GM12878 (cell line): ENCODE data around the gene NRG2. TPM values are rescaled to one million over a fixed set of nuclear protein-coding genes. Genes with fewer than 3 reads are reported as not detected.
A peak's percentile ranks its signal among the peaks of the same experiment; 100 is the strongest.

Experiments
- ATAC-seq: fragments of 200-7000 bp; cut with Tn5 transposase; 3 replicates; pipeline ENCODE4 v1.9.1; 2020; ENCODE audit warnings: mild to moderate bottlenecking, moderate library complexity
- BruUV-seq: library from RNA; stranded (reverse); fragments of 400-500 nt; replicated peaks from 2 replicates; lab custom pipeline; 2021; lab: Mats Ljungman, UMichigan
- CTCF ChIA-PET: fragments of 300-600 bp; sonication (Branson Sonifier 250); formaldehyde crosslinking; extraction: SDS; loops from one replicate; lab custom pipeline; 2021; ENCODE audit warnings: inconsistent platforms; lab: Yijun Ruan, JAX
- POLR2A ChIA-PET: fragments of 350-600 bp; formaldehyde crosslinking; extraction: SDS; loops from one replicate; lab custom pipeline; 2021; ENCODE audit warnings: inconsistent platforms; lab: Charles Lee
- RAD21 ChIA-PET: fragments of 300-600 bp; sonication (Branson Sonifier 250); formaldehyde crosslinking; loops from one replicate; lab custom pipeline; 2023; ENCODE audit warnings: antibody characterized with exemption; ENCODE audit not compliant: unreplicated experiment; lab: Charles Lee
- SMC1A ChIA-PET: fragments of 300-600 bp; sonication (Branson Sonifier 250); formaldehyde crosslinking; loops from one replicate; lab custom pipeline; 2023; ENCODE audit not compliant: unreplicated experiment, uncharacterized antibody; lab: Charles Lee
- DNase-seq: peaks from one replicate; pipeline ENCODE4 v3.0.0-alpha.2; 2011; ENCODE audit warnings: low read depth, low spot score
- FAIRE-seq: peaks from 3 replicates; lab custom pipeline; 2011; peaks lifted over from hg19 to GRCh38; lab: Jason Lieb, UNC
- H2AFZ ChIP-seq: 2 replicates; pipeline ENCODE4 v1.6.0; 2011; ENCODE audit warnings: low read depth, low read length, control low read depth; ENCODE audit not compliant: control insufficient read depth
- H3K27ac ChIP-seq: 2 replicates; pipeline ENCODE4 v1.5.1; 2011; ENCODE audit warnings: control low read depth; ENCODE audit not compliant: control insufficient read depth, insufficient read depth
- H3K27me3 ChIP-seq, 2 experiments: replicated peaks in 1 of 2; 2 replicates each; pipeline versions ENCODE4 v1.6.0 to v1.6.1; 2011; ENCODE audit warnings: low read length in 1 of 2; ENCODE audit not compliant: control insufficient read depth in 2 of 2, insufficient read depth in 2 of 2
- H3K36me3 ChIP-seq, 2 experiments: 2 replicates each; pipeline ENCODE4 v1.5.1; 2011; ENCODE audit warnings: low read length in 1 of 2; ENCODE audit not compliant: control insufficient read depth in 2 of 2, insufficient read depth in 2 of 2
- H3K4me1 ChIP-seq: 2 replicates; pipeline ENCODE4 v1.6.1; 2011; ENCODE audit warnings: mild to moderate bottlenecking, low read length, moderate library complexity, mixed read lengths; ENCODE audit not compliant: control insufficient read depth, insufficient read depth
- H3K4me2 ChIP-seq: 2 replicates; pipeline ENCODE4 v1.6.0; 2011; ENCODE audit warnings: control low read depth; ENCODE audit not compliant: control insufficient read depth, insufficient read depth
- H3K4me3 ChIP-seq: fragments of 200-600 bp; sonication (generic); 2 replicates; pipeline ENCODE4 v1.5.1; 2016
- H3K79me2 ChIP-seq: 2 replicates; pipeline ENCODE4 v1.6.0; 2011; ENCODE audit warnings: low read length; ENCODE audit not compliant: control insufficient read depth, insufficient read depth
- H3K9ac ChIP-seq: 2 replicates; pipeline ENCODE4 v1.8.0; 2011; ENCODE audit warnings: low read length, control low read depth, mixed read lengths; ENCODE audit not compliant: control insufficient read depth, insufficient read depth
- H3K9me3 ChIP-seq: replicated peaks from 3 replicates; pipeline ENCODE4 v1.5.1; 2011; ENCODE audit warnings: mild to moderate bottlenecking, low read length; ENCODE audit not compliant: control insufficient read depth, insufficient read depth
- H4K20me1 ChIP-seq: 2 replicates; pipeline ENCODE4 v1.6.0; 2011; ENCODE audit not compliant: control insufficient read depth, insufficient read depth
- ATF7 ChIP-seq: fragments of 450-650 bp; IDR thresholded peaks from 2 replicates; pipeline ENCODE4 v1.6.1; 2016; ENCODE audit warnings: low read depth, mild to moderate bottlenecking
- IKZF1 ChIP-seq: fragments of 450-650 bp; conservative IDR thresholded peaks from 2 replicates; pipeline ENCODE4 v1.6.1; 2017; ENCODE audit warnings: antibody characterized with exemption, mild to moderate bottlenecking
- IKZF2 ChIP-seq, 2 experiments: fragments of 450-650 bp; IDR thresholded peaks; 2 replicates each; pipeline ENCODE4 v1.6.1; 2017; ENCODE audit warnings: mild to moderate bottlenecking in 2 of 2, moderate library complexity in 2 of 2
- MEF2B ChIP-seq: fragments of 450-650 bp; IDR thresholded peaks from 2 replicates; pipeline ENCODE4 v1.6.1; 2018; ENCODE audit warnings: mild to moderate bottlenecking, moderate library complexity; ENCODE audit not compliant: partially characterized antibody, poor library complexity, severe bottlenecking
- RB1 ChIP-seq: fragments of 450-650 bp; formaldehyde crosslinking; IDR thresholded peaks from 2 replicates; pipeline ENCODE4 v1.6.1; 2017; ENCODE audit warnings: mild to moderate bottlenecking, borderline replicate concordance
- RELB ChIP-seq: fragments of 450-650 bp; IDR thresholded peaks from 2 replicates; pipeline ENCODE4 v1.6.1; 2017; ENCODE audit warnings: low read depth, mild to moderate bottlenecking, moderate library complexity
- SPI1 ChIP-seq: IDR thresholded peaks from 2 replicates; pipeline ENCODE4 v1.6.1; 2011; ENCODE audit warnings: low read depth, mild to moderate bottlenecking, low read length, moderate library complexity, borderline replicate concordance; ENCODE audit not compliant: insufficient read depth
- TCF12 ChIP-seq: IDR thresholded peaks from 2 replicates; pipeline ENCODE4 v1.6.1; 2011; ENCODE audit warnings: low read depth, mild to moderate bottlenecking, low read length
- YY1 ChIP-seq: IDR thresholded peaks from 2 replicates; pipeline ENCODE4 v1.6.1; 2011; ENCODE audit warnings: low read depth, mild to moderate bottlenecking, low read length
- WGBS: methylation state at CpG from one replicate; pipeline ENCODE4 v1.1.6; 2016; ENCODE audit warnings: low lambda C conversion rate; ENCODE audit not compliant: insufficient replicate concordance, insufficient coverage; ENCODE audit errors: missing lambda C conversion rate; 5-methylcytosine and 5-hydroxymethylcytosine counted together
- in situ Hi-C: fragments of 300-500 bp; cut with MboI; formaldehyde crosslinking; loops from 9 replicates; pipeline ENCODE4 v1.14.3; 2018; ENCODE audit warnings: mixed read lengths
- intact Hi-C: fragments of 100-400 bp; cut with micrococcal nuclease; formaldehyde crosslinking; loops from one replicate; pipeline ENCODE4 v1.14.2; 2022; ENCODE audit not compliant: unreplicated experiment
- polyA plus RNA-seq, 11 experiments: library from polyadenylated mRNA; depleted of rRNA in 4 of 11; unstranded in 6 of 11; stranded (reverse) in 5 of 11; fragments of >200 nt; fragmentation: Nextera tagmentation in 4 of 11; fragmentation: Illumina TruSeq in 1 of 11; extraction: Ambion mirVana in 4 of 11; extraction: Trizol in 1 of 11; gene quantifications; 1 replicate in 1 of 11; 2 replicates in 10 of 11; pipeline versions ENCODE4 v1.2.1 to v1.2.3, GENCODE V29; 2011 to 2016; ENCODE audit warnings: inconsistent platforms in 2 of 11, missing spikeins in 2 of 11, low read depth in 1 of 11
- total RNA-seq, 4 experiments: library from RNA; depleted of rRNA in 3 of 4; stranded (reverse); fragments of >200 nt in 3 of 4; fragmentation: Illumina TruSeq in 1 of 4; extraction: Trizol in 1 of 4; gene quantifications; 2 replicates each; pipeline versions ENCODE4 v1.2.1 to v1.2.3, GENCODE V29; 2013 to 2021
- TF ChIP-seq, protein P1 (sequence below): IDR thresholded peaks from 2 replicates; pipeline ENCODE4 v1.6.1; 2011; ENCODE audit warnings: borderline replicate concordance, low read depth, mild to moderate bottlenecking, moderate library complexity, low read length; ENCODE audit not compliant: insufficient read depth, poor library complexity, severe bottlenecking

NRG2 gene
- total and polyA plus RNA-seq, 10 of the 15 experiments (the other 5 are each of a cell fraction or from before 2014, with no cell fraction given), result 0.10 to 21.7 (median 9.6) TPM

DNA sequence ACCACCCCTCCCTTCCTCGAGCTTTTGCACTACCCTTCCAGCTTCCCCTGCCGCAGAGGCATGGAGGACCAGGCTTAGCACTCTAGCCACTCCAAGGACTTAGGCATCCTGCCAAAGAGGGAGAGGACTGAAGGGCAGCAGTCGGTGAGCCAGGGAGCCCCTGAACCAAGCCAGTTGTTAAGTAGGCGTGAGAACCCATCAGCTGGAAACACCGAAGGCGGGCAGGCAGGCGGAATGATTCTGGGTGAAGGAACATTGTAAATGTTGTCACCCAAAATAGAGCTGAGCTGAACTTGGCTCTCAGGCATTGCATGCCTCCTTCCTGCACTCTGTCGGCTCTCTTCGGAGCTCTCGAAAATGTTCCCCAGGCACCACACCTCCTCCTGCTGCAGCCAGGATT is 42.8 kb downstream of the NRG2 start:
- H2AFZ ChIP-seq, result no peak overlapping the region
- no peak for DNase-seq
- SMC1A ChIA-PET, result interaction anchor here (0.9 to 3.1 kb wide), 3 partner anchors 7 to 122 kb away, joined by 3 to 12 read pairs (median 10); no protein-coding TSS in a partner anchor
- 76% methylated on average over 10 of the region's 10 CpGs for WGBS
- POLR2A ChIA-PET, result interaction anchor here (0.6 to 1.6 kb wide), 6 partner anchors 14 to 712 kb away, joined by 3 read pairs; no protein-coding TSS in a partner anchor
- no peak for FAIRE-seq
- no peak overlapping the region for H3K4me2 ChIP-seq
- BruUV-seq, result no TSS peak
- no peak for ATAC-seq
- intact Hi-C loops (no loop called here), in situ Hi-C loops (no loop called here)
- H3K9me3 ChIP-seq, result no peaks in the 10 kb centered on the region
- no peak overlapping the region for H3K27ac ChIP-seq
- no peaks in the 10 kb centered on the region for H3K27me3 ChIP-seq
- no peak overlapping the region for H3K9ac ChIP-seq
- no peaks in the 10 kb centered on the region for H3K36me3 ChIP-seq
- no peaks in the 10 kb centered on the region for H4K20me1 ChIP-seq
- no peak overlapping the region for H3K4me3 ChIP-seq
- TF ChIP-seq, protein P1, sequence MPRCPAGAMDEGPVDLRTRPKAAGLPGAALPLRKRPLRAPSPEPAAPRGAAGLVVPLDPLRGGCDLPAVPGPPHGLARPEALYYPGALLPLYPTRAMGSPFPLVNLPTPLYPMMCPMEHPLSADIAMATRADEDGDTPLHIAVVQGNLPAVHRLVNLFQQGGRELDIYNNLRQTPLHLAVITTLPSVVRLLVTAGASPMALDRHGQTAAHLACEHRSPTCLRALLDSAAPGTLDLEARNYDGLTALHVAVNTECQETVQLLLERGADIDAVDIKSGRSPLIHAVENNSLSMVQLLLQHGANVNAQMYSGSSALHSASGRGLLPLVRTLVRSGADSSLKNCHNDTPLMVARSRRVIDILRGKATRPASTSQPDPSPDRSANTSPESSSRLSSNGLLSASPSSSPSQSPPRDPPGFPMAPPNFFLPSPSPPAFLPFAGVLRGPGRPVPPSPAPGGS, result no peak
- TF ChIP-seq RB1, result no peak
- H3K79me2 ChIP-seq, result peaks cover 13% of the 10 kb centered on the region
- RAD21 ChIA-PET, result interaction anchor here (1.0 to 12.2 kb wide), 3 partner anchors 29 to 39 kb away, joined by 3 to 204 read pairs (median 18); partner anchors contain the start of gene NRG2
- CTCF ChIA-PET, result interaction anchor here (0.8 to 10.1 kb wide), 7 partner anchors 9 to 369 kb away, joined by 3 to 88 read pairs (median 4); no protein-coding TSS in a partner anchor
- peaks cover 21% of the 10 kb centered on the region for H3K4me1 ChIP-seq

DNA sequence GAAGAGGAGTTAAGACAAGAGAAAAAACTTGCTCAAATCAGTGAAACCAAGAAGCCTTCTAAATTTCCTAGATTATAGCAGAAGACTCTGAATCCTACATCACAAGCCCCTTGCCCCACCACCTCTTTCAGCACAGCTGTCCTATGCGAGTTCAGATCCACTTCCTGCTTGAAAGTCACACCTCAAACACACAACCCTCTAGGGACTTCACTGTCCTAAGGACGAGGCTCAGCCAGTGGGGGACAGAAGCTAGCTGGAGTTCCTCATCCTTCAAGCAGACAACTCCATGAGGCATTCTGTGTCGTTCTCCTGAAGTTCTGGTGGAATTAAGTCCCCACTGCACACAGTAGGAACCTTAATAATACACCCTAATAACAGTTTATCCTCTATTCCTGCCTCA is 44.3 kb downstream of the NRG2 start:
- H3K36me3 ChIP-seq, result no peaks in the 10 kb centered on the region
- no peaks in the 10 kb centered on the region for H3K9me3 ChIP-seq
- in situ Hi-C loops, result no loop called here
- ATAC-seq (peak; percentile 71), FAIRE-seq (no peak), DNase-seq (no peak)
- H3K27me3 ChIP-seq, result no peaks in the 10 kb centered on the region
- peaks cover 10% of the 10 kb centered on the region for H3K79me2 ChIP-seq
- CTCF ChIA-PET, result interaction anchor here (2.5 to 10.1 kb wide), 2 partner anchors 29 to 212 kb away, joined by 7 to 88 read pairs; no protein-coding TSS in a partner anchor
- H3K4me1 ChIP-seq, result peaks cover 10% of the 10 kb centered on the region
- H3K4me3 ChIP-seq, result no peak overlapping the region
- H3K4me2 ChIP-seq, result 0 out of 2 replicates have a peak overlapping the region, but pooled peaks have one; percentile 26
- RAD21 ChIA-PET, result interaction anchor here (4.4 to 12.2 kb wide), 2 partner anchors 29 to 41 kb away, joined by 18 to 204 read pairs; partner anchors contain the start of gene NRG2
- SMC1A ChIA-PET, result interaction anchor here (0.9 to 2.2 kb wide), 5 partner anchors 9 to 50 kb away, joined by 3 to 8 read pairs (median 4); no protein-coding TSS in a partner anchor
- no peak overlapping the region for H3K9ac ChIP-seq
- peak; percentile 43 to 50; a peak in 2 of 4 replicates for TF ChIP-seq IKZF2 (IDR thresholded peaks at IDR 0.05)
- TF ChIP-seq TCF12, result 0 out of 2 replicates have a peak, but pooled peaks have one; percentile 30
- TF ChIP-seq ATF7, result no peak
- TF ChIP-seq IKZF1, result peak; percentile 36; the same call in 1 of the 2 replicates
- TF ChIP-seq SPI1, result peak; percentile 61; the same call in 1 of the 2 replicates
- 0 out of 2 replicates have a peak, but pooled peaks have one; percentile 20 for TF ChIP-seq RELB
- no peak for TF ChIP-seq YY1
- TF ChIP-seq MEF2B, result peak; percentile 86
- no peaks in the 10 kb centered on the region for H4K20me1 ChIP-seq
- intact Hi-C loops, result no loop called here
- 0% methylated on average over 3 of the region's 3 CpGs for WGBS
- POLR2A ChIA-PET, result interaction anchor here (0.8 to 2.7 kb wide), 2 partner anchors 9 to 39 kb away, joined by 3 to 10 read pairs; no protein-coding TSS in a partner anchor
- BruUV-seq, result no TSS peak
- H3K27ac ChIP-seq, result no peak overlapping the region
- H2AFZ ChIP-seq, result no peak overlapping the region
